Stimulated activated CD4-positive, alpha-beta T cell treated with anti-CD3 and anti-CD28 coated beads, Interleukin-4, amount 100 ng/mL, for 1 hour (primary cell): Measurements from ENCODE around the gene SPIB.
A peak's percentile ranks its signal among the peaks of the same experiment; 100 is the strongest.
"Not testable (repeated sequence)": the region's sequence is repeated elsewhere in the genome, so short reads cannot be mapped to it uniquely, and the experiment has no call there.

Source experiments
- DNase-seq: peaks from one replicate; pipeline ENCODE4 v3.0.0-alpha.2; 2020

The SPIB gene

DNA sequence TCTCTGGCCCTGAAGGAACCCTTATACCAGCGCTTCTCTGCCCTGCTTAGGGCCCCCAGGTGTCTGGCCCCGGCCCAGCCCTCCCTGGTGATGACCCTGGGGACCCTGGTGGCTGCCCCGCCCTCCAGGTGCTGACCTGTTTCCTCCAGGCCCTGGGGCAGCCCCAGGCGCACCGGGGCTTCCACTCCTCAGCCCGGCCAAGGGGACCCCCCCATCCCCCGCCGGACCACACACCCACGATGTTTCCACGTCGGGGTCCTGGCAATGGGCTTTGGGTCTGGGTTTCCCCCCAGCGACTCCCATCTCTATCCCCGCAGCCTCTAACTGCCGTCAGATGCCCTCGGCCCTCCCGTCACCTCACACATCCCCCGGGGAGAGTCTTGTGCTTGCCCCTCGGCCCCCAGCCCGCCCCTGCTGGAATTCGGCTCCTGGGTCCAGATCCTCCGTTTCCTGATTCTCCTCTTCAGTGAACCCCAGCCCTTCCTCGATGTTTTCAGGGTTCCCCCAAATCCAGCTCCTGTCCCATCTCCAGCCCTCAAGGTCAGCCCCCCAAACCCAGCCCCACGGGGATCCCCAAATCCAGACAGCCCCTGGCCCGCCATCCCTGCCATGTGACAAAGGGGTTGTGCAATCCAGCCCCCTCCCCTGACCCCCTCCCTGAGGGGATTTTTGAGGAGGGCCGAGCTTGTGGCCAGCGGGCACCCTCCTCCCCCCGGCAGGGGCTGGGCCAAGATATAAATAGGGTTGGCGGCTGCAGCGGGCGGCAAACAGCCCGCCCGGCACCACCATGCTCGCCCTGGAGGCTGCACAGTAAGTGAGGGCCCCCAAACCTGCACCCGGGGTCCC is at the start of gene SPIB:
SPIB (plus strand) TSS at position 763 of the 846 bp plus-strand sequence; CDS start at position 788, 25 bp downstream.
- DNase-seq: no peak

GRCh38 chr19:50371914-50372475 is 46.7 kb upstream of the SPIB start:
- no peak for DNase-seq

GRCh38 chr19:50376166-50377050 is 42.3 kb upstream of the SPIB start, which contains the start of gene NR1H2:
TSS of gene NR1H2 (plus strand) at chr19:50376457. CDS start at chr19:50377606, 1,149 bp downstream.
- peak; percentile 92 for DNase-seq

DNA sequence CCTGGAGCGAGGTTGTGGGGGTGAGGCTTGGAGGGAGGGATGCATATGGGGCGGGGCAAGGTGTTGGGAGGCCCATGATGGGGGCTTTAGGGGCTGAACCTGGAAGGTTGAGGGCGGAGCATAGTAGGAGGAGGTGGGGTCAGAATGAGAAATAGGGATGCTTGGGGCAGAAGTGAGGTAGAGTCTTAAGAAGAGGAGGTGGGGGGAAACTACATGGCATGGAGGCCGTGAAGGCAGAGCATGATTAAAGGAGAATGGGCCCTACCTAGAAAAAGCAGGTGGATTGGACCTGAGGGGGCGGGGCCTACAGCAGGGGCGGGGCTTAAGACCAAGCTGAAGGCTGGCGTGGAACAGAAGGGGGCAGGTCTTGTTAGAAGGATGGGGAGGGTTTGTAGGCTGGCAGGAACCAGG is 41.7 kb upstream of the SPIB start:
- DNase-seq: peak; percentile 62

GRCh38 chr19:50377517-50377916 is 41.2 kb upstream of the SPIB start:
- DNase-seq: no peak

DNA sequence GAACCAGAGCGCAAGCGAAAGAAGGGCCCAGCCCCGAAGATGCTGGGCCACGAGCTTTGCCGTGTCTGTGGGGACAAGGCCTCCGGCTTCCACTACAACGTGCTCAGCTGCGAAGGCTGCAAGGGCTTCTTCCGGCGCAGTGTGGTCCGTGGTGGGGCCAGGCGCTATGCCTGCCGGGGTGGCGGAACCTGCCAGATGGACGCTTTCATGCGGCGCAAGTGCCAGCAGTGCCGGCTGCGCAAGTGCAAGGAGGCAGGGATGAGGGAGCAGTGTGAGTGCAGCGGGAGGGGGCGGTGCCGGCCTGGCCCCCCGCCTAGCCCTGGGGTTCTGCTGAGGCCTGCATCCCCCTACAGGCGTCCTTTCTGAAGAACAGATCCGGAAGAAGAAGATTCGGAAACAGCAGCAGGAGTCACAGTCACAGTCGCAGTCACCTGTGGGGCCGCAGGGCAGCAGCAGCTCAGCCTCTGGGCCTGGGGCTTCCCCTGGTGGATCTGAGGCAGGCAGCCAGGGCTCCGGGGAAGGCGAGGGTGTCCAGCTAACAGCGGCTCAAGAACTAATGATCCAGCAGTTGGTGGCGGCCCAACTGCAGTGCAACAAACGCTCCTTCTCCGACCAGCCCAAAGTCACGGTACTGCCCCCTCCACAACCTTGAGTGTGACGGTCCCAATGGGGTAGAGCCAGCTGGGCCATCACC is 40.4 kb upstream of the SPIB start:
- DNase-seq: no peak

DNA sequence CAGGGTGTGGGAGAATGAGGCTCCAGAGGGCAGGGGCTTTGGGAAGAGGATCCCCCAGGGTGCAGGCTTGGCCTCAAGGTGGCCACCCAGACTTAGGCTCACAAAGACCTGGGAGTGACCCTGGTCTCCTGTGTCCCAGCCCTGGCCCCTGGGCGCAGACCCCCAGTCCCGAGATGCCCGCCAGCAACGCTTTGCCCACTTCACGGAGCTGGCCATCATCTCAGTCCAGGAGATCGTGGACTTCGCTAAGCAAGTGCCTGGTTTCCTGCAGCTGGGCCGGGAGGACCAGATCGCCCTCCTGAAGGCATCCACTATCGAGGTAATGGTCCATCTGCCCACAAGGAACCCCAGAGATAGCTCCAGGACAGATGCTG is 39.9 kb upstream of the SPIB start:
- no peak for DNase-seq

DNA sequence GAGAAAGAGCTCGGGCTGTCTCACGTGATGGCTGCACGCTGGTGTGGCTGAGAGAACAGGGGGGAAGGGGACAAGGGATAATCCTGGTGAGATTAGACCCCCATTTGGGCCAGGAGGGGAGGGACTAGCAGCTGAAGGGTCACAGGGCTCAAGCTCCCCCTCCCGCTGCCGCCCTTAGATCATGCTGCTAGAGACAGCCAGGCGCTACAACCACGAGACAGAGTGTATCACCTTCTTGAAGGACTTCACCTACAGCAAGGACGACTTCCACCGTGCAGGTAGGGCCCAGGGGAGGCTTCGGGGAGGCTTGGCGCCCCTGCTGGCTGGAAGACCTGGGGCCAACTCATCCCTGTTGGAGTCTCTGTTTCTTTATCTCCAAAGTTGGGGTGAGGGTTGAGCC is 39.1 kb upstream of the SPIB start:
- DNase-seq: no peak

GRCh38 chr19:50380137-50380536 is 38.6 kb upstream of the SPIB start:
- DNase-seq: no peak

- DNase-seq: no peak
These were observed 38.0 kb upstream of the SPIB start for GRCh38 chr19:50380751-50381151.

DNA sequence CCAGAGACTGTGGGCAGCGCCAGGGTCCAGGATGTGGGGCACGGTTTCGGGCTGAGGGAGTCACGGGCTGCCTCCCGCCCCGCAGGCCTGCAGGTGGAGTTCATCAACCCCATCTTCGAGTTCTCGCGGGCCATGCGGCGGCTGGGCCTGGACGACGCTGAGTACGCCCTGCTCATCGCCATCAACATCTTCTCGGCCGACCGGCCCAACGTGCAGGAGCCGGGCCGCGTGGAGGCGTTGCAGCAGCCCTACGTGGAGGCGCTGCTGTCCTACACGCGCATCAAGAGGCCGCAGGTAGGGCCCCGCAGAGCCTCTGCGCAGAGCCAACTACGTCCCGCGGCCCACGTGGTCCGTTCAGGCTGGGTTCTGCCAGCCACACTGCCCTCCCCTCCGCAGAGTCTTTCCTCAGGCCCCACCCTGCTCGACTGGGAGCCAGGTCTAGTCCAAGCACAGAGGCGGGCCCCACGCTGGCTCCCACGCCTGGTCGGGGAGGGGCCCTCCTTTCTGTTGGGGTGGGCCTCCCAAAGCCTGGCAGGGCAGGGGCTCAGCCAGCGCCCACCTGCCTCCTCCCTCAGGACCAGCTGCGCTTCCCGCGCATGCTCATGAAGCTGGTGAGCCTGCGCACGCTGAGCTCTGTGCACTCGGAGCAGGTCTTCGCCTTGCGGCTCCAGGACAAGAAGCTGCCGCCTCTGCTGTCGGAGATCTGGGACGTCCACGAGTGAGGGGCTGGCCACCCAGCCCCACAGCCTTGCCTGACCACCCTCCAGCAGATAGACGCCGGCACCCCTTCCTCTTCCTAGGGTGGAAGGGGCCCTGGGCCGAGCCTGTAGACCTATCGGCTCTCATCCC is 36.6 kb upstream of the SPIB start:
- no peak for DNase-seq

DNA sequence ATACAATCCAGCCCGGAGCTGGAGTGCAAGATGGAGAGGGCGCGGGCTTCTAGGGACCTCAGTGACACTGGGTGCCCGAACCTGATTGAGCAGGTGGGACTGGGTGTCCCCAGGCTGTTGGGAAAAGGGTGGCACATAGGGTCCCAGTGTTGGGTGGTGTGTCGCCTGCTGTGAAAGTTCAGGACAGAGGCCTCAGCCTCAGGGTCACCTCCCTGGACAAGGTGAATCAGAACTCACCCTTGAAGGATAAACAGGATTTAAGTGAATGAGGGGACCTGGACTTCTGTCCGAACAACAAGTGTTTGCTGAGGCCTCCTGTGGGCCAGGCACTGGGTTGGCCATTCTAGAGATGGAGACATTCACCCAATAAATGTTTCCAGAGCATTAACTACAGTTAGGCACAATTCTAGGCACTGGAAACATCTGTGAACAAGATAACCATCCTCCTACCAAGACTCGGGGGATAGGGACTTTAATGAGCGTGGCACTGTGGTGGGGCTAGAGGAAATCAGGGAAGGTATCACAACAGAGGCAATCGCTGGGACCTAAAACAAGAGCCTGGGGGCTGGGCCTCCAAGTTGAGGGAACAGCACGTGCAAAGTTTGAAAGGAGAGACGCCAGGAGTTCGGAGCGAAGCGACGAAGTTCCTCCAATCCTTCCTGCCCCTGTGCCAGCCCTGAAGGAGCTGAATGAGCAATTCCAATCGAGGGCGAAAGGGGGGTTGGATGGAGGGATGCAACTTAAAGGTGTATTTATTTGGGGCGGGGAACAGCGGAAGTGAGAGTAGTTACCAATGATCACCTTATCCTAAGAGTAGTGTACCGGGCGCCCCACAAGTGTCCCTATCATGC is 35.5 kb upstream of the SPIB start:
- no peak for DNase-seq

DNA sequence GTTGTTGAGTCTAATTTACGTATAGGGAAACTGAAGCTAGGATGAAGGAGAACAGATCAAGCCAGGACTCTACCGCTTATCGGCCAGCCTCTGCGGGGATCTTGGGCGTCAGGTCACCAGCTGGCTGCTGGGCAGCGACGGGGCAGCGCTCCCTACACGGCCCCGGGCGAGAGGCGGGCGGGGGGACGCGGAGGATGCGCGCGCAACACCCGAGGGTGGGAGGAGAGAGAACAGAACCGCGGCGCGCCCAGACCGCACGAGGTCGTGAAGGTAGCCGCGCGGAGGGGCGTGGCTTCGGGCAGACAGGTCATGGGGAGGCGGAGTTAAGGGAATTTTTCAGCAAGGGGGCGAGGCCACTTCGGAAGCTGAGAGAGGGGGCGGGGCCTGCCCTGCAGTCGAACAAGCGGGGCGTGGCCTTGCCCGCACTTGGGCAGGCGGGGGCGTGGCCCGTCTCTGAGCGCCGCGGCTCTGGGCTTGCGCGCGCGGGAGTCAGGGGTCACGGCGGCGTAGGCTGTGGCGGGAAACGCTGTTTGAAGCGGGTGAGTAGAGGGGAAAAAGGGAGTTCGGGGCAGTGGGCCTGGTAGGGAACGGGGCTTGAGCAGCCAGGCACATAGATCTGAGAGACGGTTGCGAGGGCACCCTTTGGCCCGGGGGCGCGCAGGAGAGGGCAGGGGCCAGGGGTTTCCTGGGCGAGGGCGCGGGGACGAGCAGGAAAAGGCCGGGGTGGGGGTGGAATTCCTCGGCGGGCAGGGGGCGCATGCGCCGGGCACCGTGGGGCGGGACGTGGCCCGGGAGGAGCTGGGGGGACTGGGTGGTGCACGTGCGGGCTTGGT is 34.7 kb upstream of the SPIB start, which contains the start of gene POLD1:
POLD1 (plus strand) TSS at position 496 of the 833 bp plus-strand sequence. CDS start 14,505 bp downstream, outside the sequence.
- peak; percentile 99 for DNase-seq

DNA sequence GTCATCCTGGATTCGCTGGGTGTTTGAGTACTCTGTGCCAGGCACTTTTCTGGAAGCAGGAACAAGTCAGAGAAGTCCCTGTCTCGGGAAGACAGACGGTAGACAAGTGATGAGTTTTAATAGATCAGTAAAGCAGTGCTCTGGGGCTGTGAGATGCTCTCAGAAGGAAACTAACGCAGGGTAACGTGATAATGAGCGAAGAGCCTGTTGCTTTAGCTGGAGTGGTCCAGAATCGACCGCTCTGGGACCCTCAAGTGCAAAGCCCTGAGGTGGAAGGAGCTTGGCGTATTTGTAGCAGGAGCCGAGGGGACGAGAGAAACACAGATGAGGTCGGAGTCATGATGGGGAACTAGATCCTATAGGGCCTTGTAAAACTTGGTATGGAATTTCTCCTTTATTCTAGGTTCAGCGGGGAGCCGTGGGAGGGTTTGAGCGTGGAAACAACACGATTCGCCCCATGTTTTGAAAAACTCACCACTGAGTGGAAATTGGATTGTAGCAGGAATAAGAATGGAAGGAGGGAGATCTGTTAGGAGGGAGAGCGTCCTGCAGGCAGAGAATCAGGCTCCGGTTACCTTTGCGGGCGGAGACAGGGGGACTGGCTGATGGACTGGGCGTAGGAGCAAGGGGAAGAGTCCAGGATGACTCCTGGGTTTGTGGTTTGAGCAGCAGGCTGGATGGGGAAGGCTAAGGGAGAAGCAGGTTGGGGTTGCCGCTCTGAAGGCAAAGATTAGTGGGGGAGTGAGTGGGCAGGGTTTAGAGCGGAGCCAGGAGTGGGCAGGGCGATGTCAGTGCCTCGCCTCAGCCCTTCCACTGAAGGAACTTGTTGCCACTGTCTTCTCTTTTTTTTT is 33.8 kb upstream of the SPIB start:
- DNase-seq: no peak

GRCh38 chr19:50387176-50387867 is 31.4 kb upstream of the SPIB start:
- DNase-seq: no peak

- no peak for DNase-seq
These were observed 30.9 kb upstream of the SPIB start for GRCh38 chr19:50387868-50388245.

GRCh38 chr19:50390295-50390694 is 28.4 kb upstream of the SPIB start:
- not testable (repeated sequence) for DNase-seq

DNA sequence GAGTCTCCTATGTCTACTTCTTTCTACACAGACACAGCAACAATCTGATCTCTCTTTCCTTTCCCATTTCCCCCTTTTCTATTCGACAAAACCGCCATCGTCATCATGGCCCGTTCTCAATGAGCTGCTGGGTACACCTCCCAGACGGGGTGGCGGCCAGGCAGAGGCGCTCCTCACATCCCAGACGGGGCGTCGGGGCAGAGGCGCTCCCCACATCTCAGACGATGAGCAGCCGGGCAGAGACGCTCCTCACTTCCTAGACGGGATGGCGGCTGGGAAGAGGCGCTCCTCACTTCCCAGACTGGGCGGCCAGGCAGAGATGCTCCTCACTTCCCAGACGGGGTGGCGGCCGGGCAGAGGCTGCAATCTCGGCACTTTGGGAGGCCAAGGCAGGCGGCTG is 27.8 kb upstream of the SPIB start:
- not testable (repeated sequence) for DNase-seq
